ENCODE results near the gene HOXA11. TPM values are rescaled to one million over a fixed set of nuclear protein-coding genes. Genes with fewer than 3 reads are reported as not detected.

The HOXA11 gene
- total RNA-seq, 2 experiments from 2014 or later: not detected

DNA sequence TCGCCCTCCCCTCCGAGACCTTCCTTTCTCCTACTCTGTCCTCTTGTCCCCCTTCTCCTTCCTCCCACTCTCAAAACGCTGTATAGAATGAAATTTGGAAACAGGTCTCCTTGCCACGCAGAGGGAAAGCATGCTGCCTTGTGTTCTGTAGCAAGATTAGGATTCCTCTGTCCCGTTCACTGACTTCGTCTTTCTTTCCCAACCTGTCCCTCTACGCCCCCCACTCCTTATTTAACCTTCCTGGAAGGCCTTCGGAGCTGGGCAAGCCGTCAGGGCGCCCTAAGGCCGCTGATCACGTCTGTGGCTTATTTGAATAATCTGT lies 21.0 kb downstream of the HOXA11 start:
- ChIA-PET POLR2A (no interaction called here), CTCF (interaction anchor here (2.8 kb wide), 1 partner anchor 9 kb away, joined by 8 read pairs; no protein-coding TSS in a partner anchor)

DNA sequence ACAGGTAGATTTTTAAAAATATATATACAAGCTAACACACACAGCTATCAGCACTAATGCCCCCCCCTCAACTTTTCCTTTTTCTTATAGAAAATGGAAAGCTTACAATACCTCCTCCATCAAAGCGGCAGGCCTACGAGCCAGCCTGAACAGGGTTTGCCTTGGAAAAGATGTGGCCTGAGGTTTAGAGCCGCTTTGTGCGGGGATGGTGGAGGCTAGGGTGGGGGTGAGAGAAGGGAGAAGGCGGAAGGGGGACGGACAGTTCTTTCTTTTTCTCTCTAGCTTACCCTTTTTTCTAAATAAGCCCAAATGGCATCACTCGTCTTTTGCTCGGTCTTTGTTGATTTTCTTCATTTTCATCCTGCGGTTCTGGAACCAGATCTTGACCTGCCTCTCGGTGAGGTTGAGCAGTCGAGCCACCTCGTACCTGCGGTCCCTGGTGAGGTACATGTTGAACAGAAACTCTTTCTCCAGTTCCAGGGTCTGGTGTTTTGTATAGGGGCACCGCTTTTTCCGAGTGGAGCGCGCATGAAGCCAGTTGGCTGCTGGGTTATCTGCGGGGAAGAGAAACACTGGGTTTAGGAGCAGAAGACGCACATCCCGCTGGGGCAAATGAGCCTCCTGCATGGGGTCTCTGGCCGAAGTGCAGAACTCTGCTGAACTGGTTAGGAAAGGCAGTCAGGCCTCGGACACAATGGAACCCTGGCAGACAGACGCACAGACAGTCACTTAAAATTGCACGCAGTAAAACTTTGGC lies 21.6 kb downstream of the HOXA11 start:
- CTCF ChIA-PET: interaction anchor here (1.0 to 3.1 kb wide), 4 partner anchors 9 to 482 kb away, joined by 5 to 23 read pairs (median 14); partner anchors contain the start of gene HOXA10
- POLR2A ChIA-PET: interaction anchor here (0.8 kb wide), 1 partner anchor 962 kb away, joined by 3 read pairs; the partner anchor contains the start of gene CBX3

DNA sequence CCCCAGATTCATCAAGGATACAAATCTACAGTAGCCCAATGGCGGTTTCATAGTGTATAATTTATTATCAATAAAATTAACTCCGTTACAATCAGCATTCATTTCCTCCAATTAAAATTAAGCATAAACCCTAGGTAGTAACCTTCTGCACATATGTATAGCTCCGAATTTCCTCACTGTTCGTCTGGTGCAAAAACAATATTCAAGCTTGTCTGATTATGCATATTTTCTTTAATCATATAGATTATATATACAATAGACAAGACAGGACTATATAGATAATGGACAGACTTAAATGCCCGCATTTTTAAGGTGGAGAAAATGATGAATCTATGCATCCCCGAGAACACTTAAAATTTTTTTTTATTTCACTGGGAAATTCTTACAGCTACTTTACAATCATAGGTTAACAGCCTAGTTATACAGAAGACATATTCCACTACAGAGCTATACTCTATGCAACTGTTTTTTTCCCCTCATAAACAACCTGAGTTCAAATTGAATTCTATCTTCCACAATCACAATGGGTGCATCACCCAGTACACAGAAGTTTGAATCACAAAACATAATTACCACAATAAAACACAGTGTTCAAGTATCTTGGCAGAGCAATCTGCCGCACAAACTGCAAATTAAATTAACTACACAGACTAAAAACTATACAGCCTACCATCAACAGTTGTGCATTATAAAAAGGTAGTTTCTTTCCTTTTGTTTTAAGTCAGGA lies 22.3 kb downstream of the HOXA11 start:
- ChIA-PET CTCF (interaction anchor here (1.0 to 3.1 kb wide), 5 partner anchors 11 to 869 kb away, joined by 3 to 23 read pairs (median 10); partner anchors contain the start of gene HOXA10), POLR2A (interaction anchor here (0.8 kb wide), 1 partner anchor 961 kb away, joined by 3 read pairs; the partner anchor contains the start of gene CBX3)

DNA sequence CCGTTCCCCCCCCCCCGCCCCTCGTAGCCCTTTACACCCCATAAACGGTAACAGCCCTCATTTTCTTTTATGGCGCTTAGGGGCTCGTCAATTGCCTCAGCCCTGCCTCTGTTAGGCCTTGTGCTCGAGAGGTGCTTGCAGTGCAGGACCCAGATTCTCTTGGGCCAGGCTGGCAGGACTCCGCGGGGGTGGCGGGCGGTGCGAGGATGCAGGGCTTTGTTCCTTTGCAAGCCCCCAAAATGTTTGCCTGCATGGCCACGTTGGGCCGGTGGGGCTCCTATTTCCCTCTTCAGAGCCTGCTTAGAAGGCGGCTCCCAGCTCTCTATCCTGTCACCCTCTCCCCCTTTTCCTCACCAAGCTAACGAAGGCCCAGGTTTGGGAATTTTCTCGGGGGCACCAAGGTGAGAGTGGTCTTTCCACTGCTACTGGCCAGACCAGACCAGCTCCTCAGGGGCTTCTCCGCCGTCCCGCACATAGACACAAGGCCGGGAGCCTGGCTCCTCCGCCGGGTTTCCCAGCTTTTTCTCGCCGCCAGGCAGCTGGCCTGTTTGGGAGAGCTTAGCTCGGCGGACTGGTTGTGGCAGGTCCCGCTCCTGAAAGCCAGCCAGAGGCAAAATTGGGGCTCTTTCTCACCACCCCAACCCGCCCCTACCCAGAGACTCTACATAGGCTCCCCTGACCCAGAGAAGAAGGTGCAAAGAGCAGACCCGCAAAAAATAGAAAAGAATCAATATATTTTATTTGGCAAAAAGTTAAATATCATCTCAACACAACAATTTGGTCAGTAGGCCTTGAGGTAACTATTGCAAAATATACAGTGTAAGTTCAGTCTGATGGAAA lies 23.1 kb downstream of the HOXA11 start:
- ChIA-PET CTCF (interaction anchor here (1.0 to 3.1 kb wide), 10 partner anchors 9 to 1269 kb away, joined by 3 to 23 read pairs (median 6); partner anchors contain the start of genes HOXA10 and HOXA3), POLR2A (no interaction called here)

DNA sequence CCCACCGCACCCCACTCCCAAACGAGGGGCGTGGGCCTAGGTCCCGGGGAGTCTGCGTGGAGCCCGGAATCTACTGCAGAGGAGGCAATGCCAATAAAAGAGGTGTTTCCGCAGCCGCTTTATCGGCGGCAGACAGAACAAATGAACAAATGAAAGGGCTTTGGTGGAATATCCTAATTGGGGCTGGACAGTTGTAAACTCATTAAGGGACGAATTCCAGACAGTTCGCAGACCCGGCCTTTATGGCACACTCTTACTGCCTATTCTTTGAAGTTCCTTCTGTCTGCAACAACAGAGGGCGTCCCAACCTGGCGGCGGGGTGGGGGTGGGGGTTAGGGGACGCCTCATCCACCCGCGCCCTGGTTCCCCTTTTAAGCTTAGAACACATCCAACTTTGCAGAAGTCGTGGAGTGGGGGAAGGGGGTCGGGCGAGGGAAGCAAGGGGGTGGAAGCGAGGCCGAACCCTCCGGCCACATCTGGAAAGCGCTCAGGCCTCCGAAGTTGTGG lies 23.8 kb downstream of the HOXA11 start:
- CTCF ChIA-PET: interaction anchor here (0.6 to 3.1 kb wide), 25 partner anchors 9 to 1269 kb away, joined by 3 to 23 read pairs (median 3); partner anchors contain the start of genes HOXA10, HOXA3, HOXA4 and HOXA6

DNA sequence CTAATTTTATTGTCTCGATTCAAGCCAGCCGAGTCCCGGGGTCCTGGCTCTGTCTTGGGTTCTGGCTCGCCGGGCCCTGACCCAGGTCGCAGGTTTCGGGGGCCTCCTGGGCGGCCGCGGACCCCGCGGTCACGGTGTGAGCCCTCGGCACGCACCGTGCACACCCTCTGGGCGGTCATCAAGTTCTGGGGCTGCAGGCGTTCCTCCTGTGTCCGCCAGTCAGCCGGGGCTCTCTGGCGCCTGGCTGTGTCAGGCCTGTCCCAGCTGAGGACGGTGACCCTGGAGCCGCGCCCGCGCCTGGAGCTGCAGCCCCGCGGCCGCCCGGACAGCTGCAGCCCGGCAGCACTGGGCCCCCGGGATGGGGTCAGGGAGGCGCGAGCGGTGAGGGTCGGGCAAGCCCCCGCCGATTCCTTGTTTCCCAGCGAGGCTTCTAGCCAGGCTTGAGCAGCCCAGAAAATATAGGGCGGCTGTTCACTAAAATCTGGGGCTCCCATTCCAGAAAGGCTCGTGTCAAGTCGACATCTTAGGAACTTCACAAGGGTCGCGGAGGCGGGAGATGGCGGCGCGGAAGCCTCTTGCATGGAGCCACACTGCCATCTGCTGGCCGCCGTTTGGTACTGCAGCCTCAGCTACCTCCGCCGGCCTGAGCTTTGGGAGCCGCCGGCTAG lies 24.4 kb downstream of the HOXA11 start:
- ChIA-PET CTCF (interaction anchor here (0.6 to 3.1 kb wide), 25 partner anchors 8 to 1268 kb away, joined by 3 to 23 read pairs (median 3); partner anchors contain the start of genes HOXA10, HOXA3, HOXA4 and HOXA6), POLR2A (no interaction called here)

More for the DNA sequence above, 23.8 kb downstream of the HOXA11 start:
- POLR2A ChIA-PET: no interaction called here

DNA sequence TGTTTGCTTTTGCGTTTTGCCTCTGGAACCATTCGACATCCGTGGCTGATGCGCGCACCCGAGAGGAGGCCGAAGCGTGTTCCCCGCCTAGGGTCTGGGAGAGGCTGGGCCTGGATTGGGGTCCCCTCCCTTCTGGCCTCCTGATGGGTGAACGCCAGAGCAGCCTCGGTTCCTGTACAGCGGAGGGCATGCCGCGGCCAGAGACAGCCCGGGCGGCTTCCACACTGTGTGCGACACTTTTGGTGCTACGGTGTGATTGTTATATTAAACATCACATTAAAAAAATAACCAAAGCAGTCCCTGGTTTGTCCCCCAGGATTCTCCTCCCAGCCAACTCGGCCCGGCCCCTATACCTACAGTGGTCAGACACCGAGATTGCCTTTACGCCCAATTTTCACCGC lies 24.9 kb downstream of the HOXA11 start:
- ChIA-PET POLR2A (no interaction called here), CTCF (interaction anchor here (1.2 to 3.1 kb wide), 13 partner anchors 9 to 791 kb away, joined by 3 to 23 read pairs (median 5); partner anchors contain the start of genes HOXA10 and HOXA4)

DNA sequence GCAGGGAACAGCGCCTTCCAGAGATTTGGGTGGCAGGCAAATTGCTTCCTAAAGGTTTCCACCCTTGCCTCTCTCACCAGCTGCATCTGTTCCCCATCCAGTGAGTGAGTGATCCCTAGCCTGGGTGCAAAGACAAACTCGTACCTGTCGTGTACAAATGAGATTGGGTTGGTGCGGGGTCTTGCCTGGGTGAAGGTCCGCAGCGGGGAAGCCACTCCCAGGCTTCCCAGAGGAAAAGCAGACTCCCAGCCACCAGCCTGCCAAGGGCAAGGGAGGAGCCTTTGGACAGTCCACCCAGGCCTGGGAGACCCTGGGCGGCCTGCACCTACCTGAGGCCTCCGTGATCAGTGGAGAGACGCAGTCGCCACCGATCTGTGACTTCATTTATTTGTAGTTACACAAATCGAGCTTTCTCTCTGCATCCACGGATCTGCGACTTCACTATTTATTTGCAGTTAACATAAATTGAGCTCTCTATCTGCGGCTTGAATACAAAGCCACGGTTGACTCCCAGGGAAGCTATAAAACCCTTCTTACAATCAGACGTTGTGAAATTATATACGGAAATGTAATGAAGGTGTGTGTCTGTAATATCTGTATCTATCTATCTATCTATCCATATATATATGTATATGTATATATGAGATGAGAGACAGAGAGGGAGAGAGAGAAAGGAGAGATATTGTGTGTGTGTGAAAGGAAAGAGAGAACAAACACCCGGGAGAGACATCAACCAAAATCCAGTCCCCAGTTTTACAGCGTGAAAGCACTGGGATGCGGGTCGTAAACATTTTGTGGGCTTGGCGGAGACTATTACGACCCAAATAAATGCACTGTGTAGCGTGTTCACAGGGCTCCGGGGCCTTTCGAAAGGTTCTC lies 25.5 kb downstream of the HOXA11 start:
- ChIA-PET CTCF (no interaction called here), POLR2A (no interaction called here)

DNA sequence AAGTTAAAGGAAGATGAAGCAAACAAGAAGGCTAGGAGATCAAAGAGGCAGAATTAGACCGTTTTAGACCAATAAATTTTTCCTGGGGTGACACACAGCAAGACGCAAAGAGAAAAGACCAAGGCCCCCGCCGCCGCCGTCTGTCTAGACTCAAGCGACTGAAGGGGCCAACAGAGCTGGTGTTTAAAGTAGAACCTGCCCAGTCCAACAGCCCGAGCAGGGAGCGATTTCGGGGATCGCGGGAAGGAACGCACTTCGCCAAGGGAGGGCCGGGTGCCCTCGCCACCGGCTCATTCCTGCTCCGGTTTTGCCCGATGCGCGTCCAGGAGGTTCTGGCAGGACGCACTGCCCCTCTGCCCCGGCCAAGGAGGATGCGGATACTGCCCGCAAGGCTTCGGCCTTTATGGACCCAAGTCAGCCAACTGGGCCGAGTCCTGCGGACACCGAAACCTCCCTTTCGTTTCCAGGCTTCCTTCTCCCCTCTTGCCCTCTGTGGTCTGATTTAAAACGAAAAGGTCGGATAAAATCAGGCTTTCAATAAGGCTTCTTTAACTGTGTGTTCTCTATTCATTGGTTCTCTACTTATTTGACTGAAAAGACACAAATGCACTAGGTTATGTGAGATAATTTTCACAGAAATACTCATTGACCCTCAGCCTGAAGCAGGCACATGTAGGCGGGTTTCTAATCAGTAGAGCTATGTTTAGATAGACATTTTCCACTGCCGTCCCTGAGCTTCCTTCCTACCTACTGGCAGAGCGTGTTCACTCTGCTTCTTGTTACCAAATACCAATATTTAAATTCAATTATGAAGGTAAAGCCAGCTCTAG lies 26.4 kb downstream of the HOXA11 start:
- CTCF ChIA-PET: interaction anchor here (0.9 kb wide), 1 partner anchor 476 kb away, joined by 3 read pairs; no protein-coding TSS in a partner anchor

DNA sequence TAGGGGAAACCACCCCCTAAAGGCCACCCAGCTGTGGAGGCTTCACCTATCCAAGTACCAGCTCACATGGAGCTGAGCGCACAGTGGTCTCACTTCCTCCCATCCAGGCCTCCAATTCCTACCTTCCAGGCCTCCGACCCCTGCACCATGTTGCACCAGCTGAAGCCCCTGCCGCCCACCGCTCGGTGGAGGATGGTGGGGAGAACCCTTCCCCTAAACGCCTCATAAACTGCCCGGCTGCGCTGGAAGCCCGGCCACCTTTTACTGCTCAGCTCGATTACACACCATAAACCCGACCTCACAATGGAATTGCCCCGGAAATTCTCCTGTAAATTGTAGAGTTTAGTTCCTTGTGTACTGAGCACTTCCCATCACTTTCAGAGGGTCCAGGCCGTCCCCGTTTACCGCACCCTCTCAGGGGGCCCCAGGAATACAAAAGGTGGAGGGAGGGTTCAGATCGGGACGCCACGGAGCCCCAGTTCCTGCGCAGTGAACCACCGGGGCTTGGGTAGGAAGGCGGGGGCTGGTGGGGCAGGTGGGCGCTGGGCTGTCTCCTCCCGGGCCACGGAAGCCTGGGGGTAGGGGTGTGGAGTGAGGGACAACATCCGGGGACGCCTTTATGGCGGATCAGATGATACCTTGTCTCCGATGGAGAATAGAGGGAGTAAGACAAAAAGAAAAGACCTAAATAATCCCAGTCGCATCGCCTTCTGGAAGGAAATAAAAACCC lies 27.2 kb downstream of the HOXA11 start:
- POLR2A ChIA-PET: no interaction called here
- CTCF ChIA-PET: interaction anchor here (0.6 to 0.9 kb wide), 2 partner anchors 282 to 475 kb away, joined by 3 read pairs; no protein-coding TSS in a partner anchor

More for the DNA sequence above, 26.4 kb downstream of the HOXA11 start:
- POLR2A ChIA-PET: no interaction called here

DNA sequence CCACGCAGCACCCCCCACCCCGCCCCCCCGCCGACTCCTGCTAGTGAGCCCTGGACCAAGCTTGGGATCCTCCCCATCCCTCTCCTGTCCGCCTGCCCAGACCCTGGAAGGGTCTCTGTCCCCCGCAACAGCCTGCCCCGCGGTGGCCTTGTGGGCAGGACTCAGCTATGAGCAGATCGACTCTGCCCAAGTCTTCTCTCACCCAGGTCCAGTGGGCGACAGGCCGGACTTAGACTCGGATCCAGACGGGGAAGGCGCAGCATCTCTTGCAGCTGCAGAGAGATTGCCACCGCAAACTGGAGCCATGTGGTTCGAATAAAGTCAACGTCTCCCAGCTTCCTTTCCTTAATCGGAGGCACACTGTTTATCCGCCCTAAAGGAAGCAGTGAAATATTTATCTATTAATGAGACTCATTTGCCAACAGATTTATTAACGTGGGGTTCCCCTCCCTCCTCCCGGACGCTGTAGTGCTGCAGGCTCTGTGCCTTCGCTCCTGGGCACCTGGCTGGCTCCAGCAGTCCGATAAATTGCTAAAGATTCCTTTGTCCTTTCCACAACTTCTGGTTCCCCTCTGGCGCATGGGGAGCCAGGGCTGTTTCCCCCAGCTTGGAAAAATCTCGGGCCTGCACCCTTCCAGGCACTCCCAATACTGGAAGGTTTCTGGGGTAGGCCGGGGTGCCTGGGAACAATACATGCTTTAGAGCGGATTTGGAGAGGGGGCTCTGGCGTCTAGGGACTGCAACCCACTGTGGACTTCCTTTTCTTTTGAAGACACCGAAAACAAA lies 27.9 kb downstream of the HOXA11 start:
- ChIA-PET POLR2A (no interaction called here), CTCF (interaction anchor here (0.6 to 1.1 kb wide), 5 partner anchors 10 to 474 kb away, joined by 3 to 4 read pairs (median 3); partner anchors contain the start of genes HOXA10, HOXA13 and HOXA6)

DNA sequence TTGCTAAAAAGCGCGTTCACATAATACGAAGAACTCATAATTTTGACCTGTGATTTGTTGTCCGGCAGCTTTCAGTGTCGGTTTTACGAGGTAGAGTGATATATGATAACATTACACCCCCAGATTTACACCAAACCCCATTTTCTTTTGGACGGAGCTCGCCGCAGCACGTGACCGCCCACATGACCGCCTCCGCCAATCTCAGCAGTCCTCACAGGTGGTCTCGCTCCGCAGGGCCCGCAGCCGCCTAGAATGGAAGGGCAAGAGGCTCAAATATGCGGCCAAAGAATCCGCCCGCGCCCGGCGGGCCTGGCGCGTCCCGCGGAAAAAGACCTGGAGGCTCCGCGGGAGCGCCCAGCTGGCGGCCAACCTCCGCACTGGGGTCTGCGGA lies 28.5 kb downstream of the HOXA11 start, which contains the start of gene HOXA7:
Gene HOXA7, minus strand, starts transcription at position 168 of the 391 bp plus-strand sequence. Its CDS starts 130 bp downstream, at position 38.
- ChIA-PET POLR2A (no interaction called here), CTCF (interaction anchor here (0.7 to 1.1 kb wide), 3 partner anchors 9 to 18 kb away, joined by 3 to 4 read pairs (median 3); partner anchors contain the start of genes HOXA10 and HOXA6)

DNA sequence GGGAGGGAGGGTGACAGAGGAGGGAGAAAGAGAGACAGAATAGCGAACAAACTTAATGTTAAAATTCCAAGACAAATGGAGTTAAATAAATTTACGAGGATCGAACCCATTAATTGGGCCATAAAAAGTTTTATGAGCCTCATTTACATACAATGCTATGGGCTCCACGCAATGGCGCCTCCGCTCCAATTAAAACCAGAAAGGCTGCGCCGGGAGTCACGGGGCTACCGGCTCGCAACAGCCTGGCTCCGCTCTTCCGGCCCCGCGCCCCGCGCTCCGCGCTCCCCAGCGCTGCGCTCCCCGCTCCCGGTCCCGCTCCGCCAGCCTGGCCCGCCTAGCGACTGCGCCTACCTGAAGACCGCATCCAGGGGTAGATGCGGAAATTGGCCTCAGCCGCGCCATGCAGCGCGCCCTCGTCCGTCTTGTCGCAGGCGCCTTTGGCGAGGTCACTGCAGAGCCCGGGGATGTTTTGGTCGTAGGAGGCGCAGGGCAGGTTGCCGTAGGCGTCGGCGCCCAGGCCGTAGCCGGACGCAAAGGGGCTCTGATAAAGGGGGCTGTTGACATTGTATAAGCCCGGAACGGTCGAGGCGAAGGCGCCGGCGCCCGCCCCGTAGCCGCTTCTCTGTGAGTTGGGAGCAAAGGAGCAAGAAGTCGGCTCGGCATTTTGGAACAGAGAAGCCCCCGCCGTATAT lies 29.1 kb downstream of the HOXA11 start:
- POLR2A ChIA-PET: no interaction called here
- CTCF ChIA-PET: interaction anchor here (0.7 to 2.0 kb wide), 4 partner anchors 9 to 18 kb away, joined by 3 to 8 read pairs (median 4); partner anchors contain the start of genes HOXA10, HOXA6 and HOXA9

Measured in activated CD8-positive, alpha-beta memory T cell treated with anti-CD3 and anti-CD28 coated beads for 36 hours (primary cell).